Omental fat pad (tissue), 4 donors: Measurements from ENCODE around the gene OR5H6. TPM values are rescaled to one million over a fixed set of nuclear protein-coding genes. Genes with fewer than 3 reads are reported as not detected.
"Not testable (repeated sequence)": the region's sequence is repeated elsewhere in the genome, so short reads cannot be mapped to it uniquely, and the experiment has no call there.

Experiments used
- ATAC-seq: fragments of 150-250 bp; one replicate; pipeline ENCODE4 v1.9.1; 2016; ENCODE audit warnings: mild to moderate bottlenecking, moderate library complexity; ENCODE audit not compliant: low FRiP score
- DNase-seq: peaks from one replicate; pipeline ENCODE4 v3.0.0-alpha.2; 2019; ENCODE audit warnings: low spot score
- total RNA-seq, 4 donors: library from RNA; depleted of rRNA; stranded (reverse); fragments of >200 nt; gene quantifications; one replicate each; pipeline ENCODE4 v1.1.0, GENCODE V29; 2016
- TF ChIP-seq, protein P1 (sequence below), 3 donors: fragments of 450-650 bp; IDR thresholded peaks; one replicate each; pipeline ENCODE4 v1.5.1; 2016 to 2017; ENCODE audit warnings: antibody characterized with exemption in 3 of 3, mild to moderate bottlenecking in 3 of 3, moderate library complexity in 2 of 3

OR5H6 gene
- total RNA-seq, 4 donors from 2014 or later = not detected

GRCh38 chr3:98243843-98244242, 20.2 kb upstream of the OR5H6 start:
- TF ChIP-seq, protein P1, sequence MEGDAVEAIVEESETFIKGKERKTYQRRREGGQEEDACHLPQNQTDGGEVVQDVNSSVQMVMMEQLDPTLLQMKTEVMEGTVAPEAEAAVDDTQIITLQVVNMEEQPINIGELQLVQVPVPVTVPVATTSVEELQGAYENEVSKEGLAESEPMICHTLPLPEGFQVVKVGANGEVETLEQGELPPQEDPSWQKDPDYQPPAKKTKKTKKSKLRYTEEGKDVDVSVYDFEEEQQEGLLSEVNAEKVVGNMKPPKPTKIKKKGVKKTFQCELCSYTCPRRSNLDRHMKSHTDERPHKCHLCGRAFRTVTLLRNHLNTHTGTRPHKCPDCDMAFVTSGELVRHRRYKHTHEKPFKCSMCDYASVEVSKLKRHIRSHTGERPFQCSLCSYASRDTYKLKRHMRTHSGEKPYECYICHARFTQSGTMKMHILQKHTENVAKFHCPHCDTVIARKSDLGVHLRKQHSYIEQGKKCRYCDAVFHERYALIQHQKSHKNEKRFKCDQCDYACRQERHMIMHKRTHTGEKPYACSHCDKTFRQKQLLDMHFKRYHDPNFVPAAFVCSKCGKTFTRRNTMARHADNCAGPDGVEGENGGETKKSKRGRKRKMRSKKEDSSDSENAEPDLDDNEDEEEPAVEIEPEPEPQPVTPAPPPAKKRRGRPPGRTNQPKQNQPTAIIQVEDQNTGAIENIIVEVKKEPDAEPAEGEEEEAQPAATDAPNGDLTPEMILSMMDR (IDR thresholded peaks at IDR 0.05) = no peak
- DNase-seq (no peak), ATAC-seq (no peak)

GRCh38 chr3:98246142-98246541, 17.9 kb upstream of the OR5H6 start:
- no peak for DNase-seq
- TF ChIP-seq, protein P1 (IDR thresholded peaks at IDR 0.05) = no peak
- no peak for ATAC-seq

- ATAC-seq, DNase-seq: not testable (repeated sequence)
These were observed 8.0 kb upstream of the OR5H6 start for GRCh38 chr3:98256026-98256425.

DNA sequence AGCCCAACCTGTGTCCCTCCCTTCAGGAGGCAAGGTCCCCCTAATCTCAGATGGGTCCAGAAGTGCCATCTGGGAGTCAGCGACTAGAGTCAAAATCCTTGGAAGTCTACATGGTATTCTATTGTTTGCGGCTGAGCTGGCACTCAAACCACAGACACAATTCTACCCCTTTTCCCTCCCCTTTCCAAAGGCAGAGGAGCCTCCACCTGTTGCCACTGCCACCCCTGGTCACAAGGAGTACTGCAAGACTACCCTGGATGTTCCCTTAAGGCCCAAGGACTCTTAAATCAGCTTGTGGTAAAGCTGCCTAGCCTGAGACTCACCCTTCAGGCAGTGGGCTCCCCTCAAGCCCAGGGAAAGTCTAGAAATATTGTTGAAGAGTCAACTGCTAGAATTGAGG, 4.3 kb upstream of the OR5H6 start:
- ATAC-seq = no peak
- TF ChIP-seq, protein P1 (IDR thresholded peaks at IDR 0.05) = no peak
- no peak for DNase-seq

DNA sequence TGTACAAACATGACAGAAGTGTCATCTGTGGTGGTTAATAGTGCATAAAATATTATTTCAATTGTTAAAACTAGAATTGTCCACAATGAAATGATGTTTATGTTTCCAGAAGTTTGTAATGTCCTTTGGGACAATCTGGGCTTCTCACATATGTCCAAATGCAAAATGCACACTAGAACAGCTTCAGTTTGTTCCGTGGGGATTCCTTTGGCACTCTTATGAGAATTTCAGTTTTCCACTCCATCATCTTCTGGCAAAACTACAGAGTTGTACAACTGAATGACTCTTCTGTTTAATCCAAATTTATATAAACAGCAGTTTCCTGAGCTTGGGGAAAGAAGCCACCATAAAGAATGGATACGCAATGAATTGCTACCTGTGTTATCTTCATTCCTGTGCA, 2.0 kb upstream of the OR5H6 start:
- DNase-seq = no peak
- no peak for ATAC-seq
- TF ChIP-seq, protein P1 (IDR thresholded peaks at IDR 0.05) = no peak

DNA sequence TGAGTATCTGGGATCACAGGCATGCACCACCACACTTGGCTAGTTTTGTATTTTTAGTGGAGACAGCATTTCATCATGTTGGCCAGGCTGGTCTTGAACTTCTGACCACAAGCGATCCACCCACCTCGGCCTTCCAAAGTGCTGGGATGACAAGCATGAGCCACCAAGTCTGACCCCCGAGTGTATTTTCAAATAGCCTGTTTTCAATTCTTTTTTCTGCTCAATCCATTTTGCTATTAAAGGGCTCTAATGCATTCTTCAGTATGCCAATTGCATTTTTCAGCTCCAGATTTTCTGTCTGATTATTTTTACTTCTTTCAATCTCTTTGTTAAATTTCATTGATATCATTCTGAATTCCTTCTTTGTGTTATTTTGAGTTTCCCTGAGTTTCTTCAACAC, 5.8 kb downstream of the OR5H6 start:
- DNase-seq (no peak), ATAC-seq (no peak)
- TF ChIP-seq, protein P1 (IDR thresholded peaks at IDR 0.05) = no peak

GRCh38 chr3:98272126-98272525, 8.1 kb downstream of the OR5H6 start:
- TF ChIP-seq, protein P1 (IDR thresholded peaks at IDR 0.05) = no peak
- ATAC-seq (no peak), DNase-seq (no peak)

- DNase-seq (no peak), ATAC-seq (no peak)
- TF ChIP-seq, protein P1 (IDR thresholded peaks at IDR 0.05) = no peak
These were observed 10.9 kb downstream of the OR5H6 start for GRCh38 chr3:98274914-98275313.
